ENCODE results near the gene CRLF1. TPM values are rescaled to one million over a fixed set of nuclear protein-coding genes. Genes with fewer than 3 reads are reported as not detected.
A peak's percentile ranks its signal among the peaks of the same experiment; 100 is the strongest.
"Not testable (repeated sequence)": the region's sequence is repeated elsewhere in the genome, so short reads cannot be mapped to it uniquely, and the experiment has no call there.

The CRLF1 gene
- total RNA-seq, 1 donor from 2014 or later: 35.7 TPM

DNA sequence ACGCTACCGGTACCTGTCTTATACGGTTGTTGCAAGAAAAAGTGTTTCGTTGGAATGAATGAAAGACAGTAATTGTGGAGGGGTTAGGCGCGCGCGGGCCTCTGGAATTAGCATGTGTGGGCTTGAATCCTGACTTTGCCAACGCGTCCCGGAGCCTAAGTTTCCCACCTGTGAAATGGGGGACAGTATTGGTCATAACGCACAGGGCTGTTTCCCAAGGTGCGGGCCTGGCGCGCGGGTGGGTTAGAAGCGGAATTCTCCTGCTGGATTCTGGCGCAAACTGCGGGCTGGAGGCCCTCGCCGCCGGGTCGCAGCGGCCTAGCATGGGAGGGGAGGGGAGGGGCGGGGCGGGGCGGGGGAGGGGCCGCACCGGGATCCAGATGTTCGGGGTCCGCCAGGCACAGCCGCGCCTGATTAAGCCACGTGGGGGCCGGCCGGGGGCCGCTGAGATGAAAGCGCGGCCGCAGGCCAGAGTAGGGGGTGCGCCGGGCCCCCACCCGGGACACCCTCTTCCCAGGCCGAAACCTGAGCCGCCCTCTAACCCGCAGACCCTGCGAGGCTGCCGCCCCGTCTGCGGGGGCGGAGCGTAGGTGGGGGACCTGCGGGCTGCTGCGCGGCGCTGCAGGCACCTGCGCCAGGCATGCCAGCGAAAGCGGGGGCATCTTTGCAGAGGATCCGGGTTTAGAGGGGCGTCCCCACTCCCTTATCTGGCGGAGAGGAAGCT, 4.9 kb upstream of the CRLF1 start:
- intact Hi-C loops (cut with DNase I): no loop called here
- DNase-seq (ENCODE audit: missing footprints): no peak
- ATAC-seq: no peak

DNA sequence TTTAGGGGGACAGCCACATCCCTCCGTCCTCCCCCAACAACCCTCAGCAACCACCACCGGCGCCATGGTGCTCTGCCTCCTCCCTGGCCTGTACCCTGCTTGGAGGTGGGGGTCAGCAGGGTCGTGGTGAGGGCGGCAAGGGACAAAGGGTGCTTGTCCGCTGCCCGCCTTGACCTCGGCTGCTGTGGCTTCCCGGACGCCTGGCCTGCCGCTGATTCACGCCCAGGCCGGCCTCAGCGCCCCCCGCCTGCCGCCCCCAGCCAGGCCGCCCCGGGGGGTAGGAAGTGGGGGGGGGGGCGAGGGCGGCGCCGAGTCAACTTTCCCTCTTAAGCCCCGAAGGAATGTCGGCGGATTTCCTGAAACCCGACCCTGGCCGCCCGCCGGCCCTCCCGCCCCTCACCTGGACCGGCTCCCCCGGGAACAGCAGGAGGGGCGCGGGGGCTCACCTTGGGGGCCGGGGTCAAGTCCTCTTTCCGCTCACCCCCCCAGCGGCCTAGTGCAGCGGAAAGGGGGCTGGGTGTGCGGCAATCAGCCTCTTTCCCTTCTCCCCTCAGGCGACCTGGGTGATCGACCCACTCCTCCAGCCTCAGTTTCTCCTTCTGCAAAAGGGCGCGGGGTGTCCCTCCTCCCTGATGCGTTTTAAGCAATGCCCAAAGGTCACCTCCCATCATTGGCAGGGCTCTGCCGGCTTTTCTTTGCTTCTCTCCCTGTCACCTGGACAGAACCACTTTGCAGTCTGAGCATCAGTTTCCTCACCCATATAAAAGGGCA, 4.1 kb upstream of the CRLF1 start:
- intact Hi-C loops (cut with DNase I): no loop called here
- DNase-seq (ENCODE audit: missing footprints): no peak
- no peak for ATAC-seq

DNA sequence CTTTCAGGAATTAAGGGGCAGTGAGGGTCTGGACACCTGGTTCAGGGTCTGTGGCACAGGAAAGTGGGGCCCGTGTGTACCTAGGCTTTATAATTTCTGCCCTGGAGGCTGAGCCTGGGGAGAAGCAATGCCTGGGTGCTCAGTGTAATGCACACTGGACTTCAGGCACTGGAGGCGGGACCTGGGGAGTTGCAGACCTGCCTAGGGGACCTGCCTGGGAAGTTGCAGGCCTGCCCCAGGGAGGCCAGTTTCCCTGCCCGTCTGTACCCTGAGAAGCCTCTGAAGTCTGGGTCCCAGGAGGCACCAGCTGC, 3.6 kb upstream of the CRLF1 start:
- intact Hi-C loops (cut with DNase I): no loop called here
- no peak for ATAC-seq
- no peak for DNase-seq (ENCODE audit: missing footprints)

DNA sequence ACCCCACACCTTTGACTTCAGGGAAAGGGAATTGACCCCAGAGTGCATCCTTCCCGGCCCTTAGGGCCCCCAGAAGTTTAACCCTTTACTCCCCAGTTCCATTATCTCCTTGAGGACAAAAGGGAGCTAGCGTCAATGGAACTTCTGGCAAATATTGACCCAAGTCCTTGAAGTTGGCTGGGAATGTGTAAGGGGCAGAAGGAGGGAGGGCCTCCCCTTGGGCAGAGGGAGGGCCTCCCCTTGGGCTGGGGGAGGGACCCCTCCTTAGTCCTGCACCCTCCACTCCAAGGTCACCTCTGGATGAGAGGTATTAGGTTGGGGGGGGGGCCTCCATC, 3.1 kb upstream of the CRLF1 start:
- DNase-seq (ENCODE audit: missing footprints) (no peak), ATAC-seq (no peak)
- intact Hi-C loops (cut with DNase I): no loop called here

DNA sequence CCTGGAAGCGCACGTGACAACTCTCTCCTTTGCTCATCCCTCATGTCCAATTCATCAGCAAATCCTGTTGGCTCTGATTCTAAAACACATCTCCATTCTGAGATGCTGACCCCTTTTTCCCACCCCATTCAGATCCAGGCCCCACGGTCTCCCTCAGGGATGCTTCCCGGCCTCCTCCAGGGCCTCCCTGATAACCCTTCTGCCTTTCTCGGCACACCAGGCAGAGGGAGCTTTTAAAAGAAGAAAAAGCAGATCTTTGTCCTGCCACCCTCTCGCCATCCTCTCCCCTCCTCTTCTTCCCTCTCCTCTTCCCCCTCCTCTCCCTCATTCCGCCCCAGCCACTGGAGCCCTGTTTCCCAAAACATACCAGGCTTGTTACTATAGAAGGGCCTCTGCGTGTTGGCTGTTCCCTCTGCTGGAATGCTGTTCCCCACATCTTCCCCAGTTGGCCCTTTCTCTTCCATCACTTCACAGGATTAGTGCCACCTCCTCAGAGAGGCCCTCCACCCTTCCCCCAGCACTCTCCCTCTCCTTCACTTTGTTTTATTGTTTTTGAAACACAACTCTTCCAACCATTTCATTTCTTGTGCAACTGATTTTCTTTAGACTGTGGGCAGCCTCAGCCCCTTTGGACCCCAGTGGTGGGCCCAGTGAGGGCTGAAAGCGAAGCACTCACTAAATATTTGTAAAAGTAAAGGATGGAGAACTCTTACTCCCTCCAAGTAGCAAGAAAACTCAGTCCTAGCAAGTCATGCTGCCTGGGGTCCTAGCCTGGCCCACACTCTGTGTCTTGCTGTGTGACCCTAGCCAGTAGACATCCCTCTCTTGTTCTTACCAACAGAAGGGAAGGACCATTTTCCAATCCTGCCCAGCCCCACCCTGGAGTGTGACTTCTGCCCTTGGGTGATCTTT, 2.5 kb upstream of the CRLF1 start:
- intact Hi-C loops (cut with DNase I): no loop called here
- DNase-seq (ENCODE audit: missing footprints) (no peak), ATAC-seq (no peak)

DNA sequence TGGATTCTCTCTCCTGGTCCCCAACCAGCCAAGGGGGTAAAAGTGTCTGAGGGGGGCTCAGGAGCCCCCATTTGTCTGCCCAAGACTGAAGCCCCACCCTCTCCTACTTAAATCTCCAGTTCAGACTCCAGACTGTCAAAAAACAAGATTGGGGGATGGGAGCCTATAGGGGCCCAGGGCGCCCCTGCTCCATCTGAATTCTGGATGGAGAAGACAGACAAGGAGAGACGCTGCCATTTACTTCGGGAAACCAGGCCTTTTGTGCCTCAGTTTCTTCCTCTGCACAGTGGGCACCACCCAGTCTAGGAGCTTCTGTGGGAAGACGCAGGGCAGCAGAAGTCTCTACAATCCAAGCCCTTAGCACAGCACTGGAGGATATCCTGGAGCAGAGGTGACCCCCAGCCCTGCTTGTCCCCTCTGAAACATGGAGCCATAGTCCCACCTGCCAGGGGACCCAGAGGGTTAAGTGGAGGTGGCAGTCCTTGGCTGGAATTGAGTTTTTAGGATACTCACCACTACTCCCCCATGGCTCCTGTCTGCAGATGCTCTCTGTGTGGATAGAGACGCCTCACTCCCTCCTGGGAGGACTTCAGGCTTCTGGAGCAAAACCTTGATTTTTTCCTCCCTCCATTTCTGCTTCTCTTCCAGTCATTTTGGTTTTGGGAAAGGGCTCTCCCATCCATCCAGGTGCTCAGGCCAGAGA, 1.7 kb upstream of the CRLF1 start:
- no peak for DNase-seq (ENCODE audit: missing footprints)
- intact Hi-C loops (cut with DNase I): no loop called here
- no peak for ATAC-seq

DNA sequence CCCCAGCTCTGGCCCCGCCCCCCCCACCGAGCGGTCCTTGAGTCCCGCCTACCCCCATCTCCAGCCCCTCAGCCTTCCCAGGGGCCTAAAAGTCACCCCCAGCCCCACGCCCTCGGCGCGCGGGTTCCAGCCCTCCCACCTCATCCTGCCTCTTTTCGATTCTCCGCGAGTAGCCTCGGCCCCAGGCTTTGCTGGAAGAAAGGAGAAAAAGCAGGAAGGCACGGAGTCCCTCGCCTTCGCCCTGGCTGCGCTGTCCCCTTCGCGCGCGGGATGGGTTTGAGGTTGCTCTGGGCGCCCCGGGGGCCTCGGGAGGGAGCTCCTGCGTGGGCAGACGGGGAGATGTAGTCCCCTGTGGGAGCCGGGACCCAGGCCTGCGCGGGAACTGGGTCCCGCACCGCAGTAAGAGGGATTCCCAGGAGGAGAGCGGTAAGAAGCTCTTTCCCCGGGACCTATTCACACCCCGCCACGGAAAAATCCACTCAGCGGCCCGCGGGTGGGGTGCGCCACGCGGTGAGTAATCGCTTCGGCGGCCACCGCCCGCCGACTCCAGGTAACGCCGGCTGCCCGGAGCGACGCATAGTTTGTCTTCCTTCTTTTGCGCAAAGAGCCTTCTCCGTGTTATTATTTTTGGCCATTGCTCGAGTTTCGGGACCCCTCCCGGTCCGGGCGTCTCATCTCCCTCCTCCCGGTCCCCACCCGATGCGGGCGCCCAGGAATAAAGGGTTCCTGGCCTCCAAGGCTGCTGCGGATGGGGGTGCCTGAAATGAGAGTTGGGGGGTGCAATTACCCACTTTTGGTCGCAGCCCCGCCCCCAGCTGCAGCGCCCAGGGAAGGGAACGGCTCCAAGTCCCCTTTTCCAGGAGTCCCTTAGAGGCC, 865 bp upstream of the CRLF1 start:
- peak; percentile 33 for DNase-seq (ENCODE audit: missing footprints)
- intact Hi-C loops (cut with DNase I): no loop called here
- peak; percentile 14 for ATAC-seq

DNA sequence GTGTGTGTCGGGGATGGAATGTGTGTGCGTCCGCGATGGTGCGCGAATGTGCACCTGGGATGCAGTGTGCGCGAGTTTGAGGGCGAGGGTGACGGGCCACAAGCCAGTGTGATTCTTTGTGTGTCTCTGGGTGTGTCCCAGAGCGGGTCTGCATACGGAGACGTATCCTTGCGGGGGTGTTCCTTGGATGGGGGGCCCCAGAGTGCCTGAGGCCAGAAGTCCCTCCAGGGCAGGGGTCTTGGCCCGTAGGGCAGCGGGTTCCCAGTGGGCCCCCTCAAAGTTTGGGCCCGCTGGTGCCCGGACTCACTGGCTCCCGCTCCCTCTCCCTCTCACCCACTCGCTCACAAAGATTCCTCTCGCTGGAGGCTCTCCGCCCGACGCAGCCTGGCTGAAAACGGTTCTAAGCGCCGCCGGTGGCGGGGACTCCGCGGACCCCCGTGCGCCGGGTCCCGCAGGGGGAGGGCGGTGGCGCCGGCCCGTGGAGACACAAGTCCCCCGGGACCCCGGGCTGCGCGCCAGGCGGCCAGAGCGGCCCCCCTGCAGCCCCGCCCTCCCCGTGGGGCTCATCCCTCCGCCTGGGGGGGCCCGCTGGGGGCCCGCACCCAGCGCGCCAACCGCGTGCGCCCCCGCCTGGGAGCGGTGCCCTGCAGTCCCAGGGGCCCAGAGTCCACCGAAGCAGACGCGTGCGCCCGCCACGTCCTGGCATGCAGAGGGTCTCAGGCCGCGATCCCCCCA, 886 bp downstream of the CRLF1 start:
- peak; percentile 60 for DNase-seq (ENCODE audit: missing footprints)
- no peak for ATAC-seq
- intact Hi-C loops (cut with DNase I): no loop called here

DNA sequence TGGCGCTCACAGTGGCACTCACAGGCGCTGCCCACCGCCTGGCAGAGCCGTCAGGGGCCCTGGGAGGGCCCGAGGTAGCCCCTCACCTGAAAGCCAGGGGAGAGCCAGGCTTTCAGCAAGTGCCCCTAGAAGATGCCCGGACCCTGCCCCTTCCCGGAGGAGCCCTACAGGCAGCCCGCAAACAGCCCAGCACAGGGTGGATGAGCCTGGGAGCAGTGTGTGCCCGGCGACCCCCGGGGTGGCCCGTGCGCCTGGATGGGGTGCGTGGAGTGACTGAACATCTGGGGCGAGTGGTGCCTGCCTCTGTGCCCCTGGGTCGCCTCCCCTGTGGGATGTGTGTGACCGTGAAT, 1.4 kb downstream of the CRLF1 start:
- no peak for DNase-seq (ENCODE audit: missing footprints)
- no peak for ATAC-seq
- intact Hi-C loops (cut with DNase I): no loop called here

DNA sequence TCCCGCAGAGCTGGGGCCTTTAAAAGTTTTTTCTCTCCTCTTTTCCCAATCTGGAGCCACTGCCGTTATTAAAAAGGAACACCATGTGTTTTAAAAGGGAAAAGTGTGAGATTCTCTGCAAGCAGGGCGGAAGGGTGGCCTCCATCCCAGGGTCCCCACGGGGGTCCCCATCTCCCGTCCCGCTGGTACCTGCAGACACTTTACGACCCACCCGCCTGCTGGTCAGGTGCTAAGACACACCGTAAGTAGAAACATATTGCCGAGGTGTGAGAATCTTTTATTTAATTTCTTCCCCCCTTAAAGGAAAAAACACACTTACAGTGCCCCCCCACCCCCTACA, 1.8 kb downstream of the CRLF1 start:
- no peak for ATAC-seq
- intact Hi-C loops (cut with DNase I): no loop called here
- no peak for DNase-seq (ENCODE audit: missing footprints)

DNA sequence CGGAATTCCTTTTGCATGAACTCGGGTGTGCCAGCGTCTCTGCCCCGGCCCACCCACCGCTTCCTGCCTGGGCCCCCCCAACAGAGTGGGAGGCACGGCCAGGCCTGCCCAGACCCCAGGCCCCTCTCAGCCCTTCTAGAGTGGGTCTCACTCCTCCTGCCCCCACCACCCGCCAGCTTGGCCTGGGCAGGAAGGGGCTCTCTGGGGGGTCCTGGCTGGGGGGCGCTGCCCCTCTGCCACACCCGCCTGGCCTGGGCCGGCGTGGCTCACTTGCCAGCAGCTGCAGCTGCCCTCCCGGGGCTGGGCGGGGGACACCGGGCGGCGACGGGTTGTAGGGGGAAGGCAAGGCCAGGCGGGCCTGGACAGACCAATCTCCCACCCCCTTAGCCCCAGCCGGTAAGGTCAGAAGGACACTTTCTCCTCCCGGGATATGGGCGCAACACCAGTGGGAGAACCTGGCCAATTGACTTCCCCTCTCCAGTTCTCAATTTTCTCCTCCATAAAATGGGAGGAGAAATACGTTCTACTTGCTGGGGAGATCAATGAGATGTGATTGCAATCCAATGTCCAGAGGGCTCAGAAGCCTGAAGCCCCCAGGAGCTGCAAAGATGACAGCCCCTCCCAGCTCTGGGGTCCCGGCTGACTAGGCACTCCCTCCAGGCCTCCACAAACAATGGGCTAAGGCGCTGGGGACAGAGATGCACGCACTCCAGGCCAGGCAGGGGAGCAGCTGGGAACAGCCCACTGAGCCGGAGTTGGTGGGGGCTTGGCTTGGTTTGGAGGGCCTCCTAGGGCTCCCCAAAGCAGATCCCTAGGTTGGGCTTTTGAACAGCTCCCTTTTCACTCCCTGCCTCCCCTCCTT, 2.4 kb downstream of the CRLF1 start:
- DNase-seq (ENCODE audit: missing footprints) (no peak), ATAC-seq (peak; percentile 11)
- intact Hi-C loops (cut with DNase I): no loop called here

DNA sequence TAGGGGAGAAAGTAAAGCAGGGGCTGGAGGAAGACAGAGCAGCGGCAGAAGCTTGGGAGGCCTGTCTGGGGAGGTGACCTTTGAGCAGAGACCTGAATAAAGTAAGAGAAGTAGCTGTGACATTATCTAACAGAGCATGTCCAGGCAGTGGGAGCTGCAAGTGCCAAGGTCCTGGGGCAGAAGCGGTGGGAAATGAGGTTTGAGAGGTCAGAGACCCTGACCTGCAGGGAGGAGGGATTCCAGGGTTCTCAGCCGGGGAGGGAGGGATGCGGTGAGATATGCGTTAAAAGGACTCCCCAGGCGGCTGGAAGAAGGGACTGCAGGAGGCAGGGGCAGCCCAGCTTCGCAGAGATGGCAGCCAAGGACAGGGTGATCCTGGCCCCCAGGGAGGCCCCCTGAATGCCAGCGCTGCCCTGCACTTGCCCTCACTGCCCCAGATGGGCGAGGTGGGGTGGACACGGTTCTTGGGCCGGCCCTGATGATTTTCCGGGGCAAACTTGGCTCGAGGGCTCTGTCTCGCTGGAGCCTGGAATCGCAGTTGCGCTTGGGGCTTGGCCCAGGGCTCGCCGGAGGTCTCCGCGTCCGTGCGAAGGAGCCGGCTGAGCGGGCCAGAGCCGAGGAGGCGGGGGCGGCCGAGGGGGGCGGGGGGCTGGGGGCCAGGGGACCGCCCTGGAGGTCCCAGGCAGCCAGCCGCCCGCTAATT, 3.2 kb downstream of the CRLF1 start:
- DNase-seq (ENCODE audit: missing footprints): no peak
- peak; percentile 45 for ATAC-seq
- intact Hi-C loops (cut with DNase I): no loop called here

DNA sequence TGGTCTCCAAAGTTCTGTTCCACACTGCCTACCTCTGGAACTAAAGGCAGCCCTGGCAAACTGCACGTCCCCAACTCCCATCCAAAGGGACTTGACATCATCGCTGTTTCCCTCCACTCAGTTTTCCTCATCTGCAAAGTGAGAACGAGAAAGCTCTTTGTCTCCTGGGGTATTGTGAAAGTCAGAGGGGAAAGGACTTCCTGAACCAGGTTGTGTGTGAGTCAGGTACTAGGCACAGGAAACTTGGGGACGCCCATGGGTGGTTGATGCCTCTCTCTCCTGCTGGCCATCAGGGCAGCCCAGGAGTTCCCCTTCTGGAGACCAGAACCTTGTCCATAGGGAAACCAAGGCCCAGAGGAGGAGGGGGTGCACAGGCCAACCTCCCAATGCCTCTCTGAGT, 4.7 kb downstream of the CRLF1 start:
- DNase-seq (ENCODE audit: missing footprints) (no peak), ATAC-seq (no peak)
- intact Hi-C loops (cut with DNase I): loop anchor here (2.0 kb wide), 1 partner anchor 59 kb away; no protein-coding TSS in a partner anchor

DNA sequence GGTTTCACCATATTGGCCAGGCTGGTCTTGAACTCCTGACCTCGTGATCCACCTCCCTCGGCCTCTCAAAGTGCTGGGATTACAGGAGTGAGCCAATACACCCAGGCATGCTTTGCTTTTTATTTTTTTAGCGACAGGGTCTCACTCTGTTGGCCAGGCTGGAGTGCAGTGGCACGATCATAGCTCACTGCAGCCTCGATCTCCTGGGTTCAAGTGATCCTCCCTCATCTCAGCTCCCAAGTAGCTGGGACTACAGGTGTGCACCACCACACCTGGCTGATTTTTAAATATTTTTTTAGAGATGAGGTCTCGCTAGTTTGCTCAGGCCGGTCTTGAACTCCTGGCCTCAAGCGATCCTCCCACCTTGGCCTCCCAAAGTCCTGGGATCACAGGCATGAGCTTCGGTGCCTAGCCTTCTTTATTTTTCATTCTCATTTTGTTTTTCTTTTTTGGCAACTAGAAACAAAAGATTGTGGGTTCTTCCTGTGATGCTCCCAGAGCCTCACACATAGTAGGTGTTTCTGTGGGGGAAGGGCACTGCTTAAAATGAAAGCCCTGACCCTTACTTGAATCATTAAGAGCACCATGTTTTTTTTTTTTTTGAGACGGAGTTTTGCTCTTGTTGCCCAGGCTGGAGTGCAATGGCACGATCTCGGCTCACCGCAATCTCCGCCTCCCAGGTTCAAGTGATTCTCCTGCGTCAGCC, 5.8 kb downstream of the CRLF1 start:
- DNase-seq (ENCODE audit: missing footprints); ATAC-seq: not testable (repeated sequence)
- intact Hi-C loops (cut with DNase I): loop anchor here (2.0 kb wide), 1 partner anchor 60 kb away; no protein-coding TSS in a partner anchor

DNA sequence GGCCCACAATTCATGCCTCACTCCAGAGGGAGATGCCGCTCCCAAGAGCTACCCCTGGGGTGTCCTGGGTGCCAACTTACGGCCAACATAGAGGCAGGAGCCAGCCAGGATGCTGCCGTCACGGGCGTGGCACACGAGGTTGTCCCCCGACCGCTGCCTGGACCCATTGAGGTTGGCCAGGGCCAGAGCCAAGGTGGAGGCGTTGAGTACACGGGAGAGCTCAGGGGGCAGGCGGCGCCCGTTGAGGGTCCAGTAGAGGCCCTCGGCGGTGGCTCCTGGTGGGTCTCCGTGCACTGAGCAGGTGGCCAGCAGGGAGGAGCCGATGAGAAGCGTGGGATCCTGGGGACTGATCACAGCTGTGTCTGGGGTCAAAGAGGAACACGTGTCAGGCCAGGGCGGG, 7.1 kb downstream of the CRLF1 start:
- intact Hi-C loops (cut with DNase I): no loop called here
- DNase-seq (ENCODE audit: missing footprints): no peak
- no peak for ATAC-seq

Measured in Right ventricle myocardium inferior (tissue), 1 donor.